Measurements from ENCODE around the gene FIG4. TPM values are rescaled to one million over a fixed set of nuclear protein-coding genes. Genes with fewer than 3 reads are reported as not detected.
A peak's percentile ranks its signal among the peaks of the same experiment; 100 is the strongest.
"Not testable (repeated sequence)": the region's sequence is repeated elsewhere in the genome, so short reads cannot be mapped to it uniquely, and the experiment has no call there.

The FIG4 gene
- total RNA-seq, 1 experiment from 2014 or later, result 5.7 TPM

GRCh38 chr6:109867009-109867969 lies 176.2 kb downstream of the FIG4 start:
- BruUV-seq (replicated peaks), result no TSS peak
- POLR2A ChIA-PET (ENCODE audit: unreplicated experiment), result no interaction called here

GRCh38 chr6:109867970-109868358 lies 176.9 kb downstream of the FIG4 start:
- no peaks in the 10 kb centered on the region for H3K9me2 ChIP-seq (replicated peaks; ENCODE audit: low read length)
- no peak overlapping the region for H3K4me2 ChIP-seq (ENCODE audit: low read length)
- H3K79me2 ChIP-seq (ENCODE audit: low read length), result no peaks in the 10 kb centered on the region
- no peak for TF ChIP-seq EZH2phosphoT487 (IDR thresholded peaks at IDR 0.05; ENCODE audit: borderline replicate concordance, low read length)
- no peak for TF ChIP-seq CTCF (conservative IDR thresholded peaks at IDR 0.05; ENCODE audit: low read depth, low read length)
- no peak for TF ChIP-seq EZH2 (IDR thresholded peaks at IDR 0.05; ENCODE audit: low read length, unreplicated experiment)
- no peaks in the 10 kb centered on the region for H3K27me3 ChIP-seq (ENCODE audit: low read length)
- H4K20me1 ChIP-seq (ENCODE audit: low read length), result no peaks in the 10 kb centered on the region
- POLR2A ChIA-PET (ENCODE audit: unreplicated experiment), result no interaction called here
- no TSS peak for BruUV-seq (replicated peaks)
- H3F3A ChIP-seq (ENCODE audit: low read length, unreplicated experiment), result no peaks in the 10 kb centered on the region
- H3K27ac ChIP-seq (ENCODE audit: low read length), result no peak overlapping the region
- no peak overlapping the region for H3K9ac ChIP-seq (ENCODE audit: low read length)
- H3K4me3 ChIP-seq (ENCODE audit: low read length), result no peak overlapping the region
- no peak overlapping the region for H2AFZ ChIP-seq (ENCODE audit: low read length)
- H3K36me3 ChIP-seq (ENCODE audit: low read depth, low read length), result no peaks in the 10 kb centered on the region
- H3K9me3 ChIP-seq (ENCODE audit: low read length), result no peaks in the 10 kb centered on the region
- DNase-seq, result peak; percentile 13
- intact Hi-C loops (cut with micrococcal nuclease), result no loop called here
- CTCF ChIA-PET, result no interaction called here
- peak; percentile 31; the same call in 1 of the 2 replicates for ATAC-seq
- H3K4me1 ChIP-seq (ENCODE audit: insufficient read depth, low read length), result no peaks in the 10 kb centered on the region

More at GRCh38 chr6:109867009-109867969, 176.2 kb downstream of the FIG4 start:
- Histone ChIP-seq H3K27me3 (ENCODE audit: low read length) (no peaks in the 10 kb centered on the region), H4K20me1 (ENCODE audit: low read length) (no peaks in the 10 kb centered on the region), H3K9ac (ENCODE audit: low read length) (no peak overlapping the region), H2AFZ (ENCODE audit: low read length) (no peak overlapping the region), H3K4me3 (ENCODE audit: low read length) (no peak overlapping the region), H3K36me3 (ENCODE audit: low read depth, low read length) (no peaks in the 10 kb centered on the region), H3K9me3 (ENCODE audit: low read length) (no peaks in the 10 kb centered on the region), H3K9me2 (replicated peaks; ENCODE audit: low read length) (no peaks in the 10 kb centered on the region), H3F3A (ENCODE audit: low read length, unreplicated experiment) (no peaks in the 10 kb centered on the region), H3K27ac (ENCODE audit: low read length) (no peak overlapping the region), H3K4me2 (ENCODE audit: low read length) (no peak overlapping the region), H3K79me2 (ENCODE audit: low read length) (no peaks in the 10 kb centered on the region), H3K4me1 (ENCODE audit: insufficient read depth, low read length) (no peaks in the 10 kb centered on the region)
- DNase-seq (no peak), ATAC-seq (no peak)
- intact Hi-C loops (cut with micrococcal nuclease), result no loop called here
- CTCF ChIA-PET, result no interaction called here
- no peak for TF ChIP-seq EZH2 (IDR thresholded peaks at IDR 0.05; ENCODE audit: low read length, unreplicated experiment)
- no peak for TF ChIP-seq EZH2phosphoT487 (IDR thresholded peaks at IDR 0.05; ENCODE audit: borderline replicate concordance, low read length)
- TF ChIP-seq CTCF (conservative IDR thresholded peaks at IDR 0.05; ENCODE audit: low read depth, low read length), result no peak

- H3K27me3 ChIP-seq (ENCODE audit: low read length); BruUV-seq (replicated peaks); H3K4me1 ChIP-seq (ENCODE audit: insufficient read depth, low read length); H3K4me2 ChIP-seq (ENCODE audit: low read length); H3K4me3 ChIP-seq (ENCODE audit: low read length); H3K9ac ChIP-seq (ENCODE audit: low read length); intact Hi-C loops (cut with micrococcal nuclease); H3K9me3 ChIP-seq (ENCODE audit: low read length); CTCF ChIA-PET; H3K79me2 ChIP-seq (ENCODE audit: low read length); H3K36me3 ChIP-seq (ENCODE audit: low read depth, low read length); H3K9me2 ChIP-seq (replicated peaks; ENCODE audit: low read length); H3F3A ChIP-seq (ENCODE audit: low read length, unreplicated experiment); H3K27ac ChIP-seq (ENCODE audit: low read length); ATAC-seq; POLR2A ChIA-PET (ENCODE audit: unreplicated experiment); H2AFZ ChIP-seq (ENCODE audit: low read length); DNase-seq; H4K20me1 ChIP-seq (ENCODE audit: low read length): not testable (repeated sequence)
Measured at GRCh38 chr6:109869398-109870088, 178.4 kb downstream of the FIG4 start.

Data from PC-3 (cell line).